Smooth muscle cell (in vitro differentiated cells): ENCODE measurements around the gene INPP5A. TPM values are rescaled to one million over a fixed set of nuclear protein-coding genes. Genes with fewer than 3 reads are reported as not detected.
A peak's percentile ranks its signal among the peaks of the same experiment; 100 is the strongest.

Experiments used
- DNase-seq: peaks from one replicate; lab custom pipeline; 2025; ENCODE audit not compliant: unreplicated experiment; lab: John Stamatoyannopoulos, UW
- H2AFZ ChIP-seq: fragments of 200-600 bp; sonication (generic); 2 replicates; pipeline ENCODE4 v1.6.0; 2016; ENCODE audit warnings: antibody characterized with exemption, low read depth, mild to moderate bottlenecking
- H3F3A ChIP-seq: fragments of 200-600 bp; sonication (generic); 2 replicates; pipeline ENCODE4 v1.6.0; 2017; ENCODE audit warnings: antibody characterized with exemption, low read depth
- H3K27ac ChIP-seq: fragments of 200-600 bp; sonication (generic); 2 replicates; pipeline ENCODE4 v1.5.1; 2016; ENCODE audit warnings: low read depth, mild to moderate bottlenecking
- H3K27me3 ChIP-seq: fragments of 200-600 bp; sonication (generic); 2 replicates; pipeline ENCODE4 v1.6.1; 2016; ENCODE audit warnings: low read depth, mild to moderate bottlenecking
- H3K36me3 ChIP-seq: fragments of 200-600 bp; sonication (generic); 2 replicates; pipeline ENCODE4 v1.5.1; 2016; ENCODE audit warnings: low read depth
- H3K4me1 ChIP-seq: fragments of 200-600 bp; sonication (generic); 2 replicates; pipeline ENCODE4 v1.5.1; 2016; ENCODE audit warnings: low read depth
- H3K4me2 ChIP-seq: fragments of 200-600 bp; sonication (generic); 2 replicates; pipeline ENCODE4 v1.6.0; 2016; ENCODE audit warnings: mild to moderate bottlenecking
- H3K4me3 ChIP-seq: fragments of 200-600 bp; sonication (generic); 2 replicates; pipeline ENCODE4 v1.5.1; 2016; ENCODE audit warnings: mild to moderate bottlenecking
- H3K79me2 ChIP-seq: fragments of 200-600 bp; sonication (generic); 2 replicates; pipeline ENCODE4 v1.6.0; 2016; ENCODE audit warnings: low read depth, mild to moderate bottlenecking
- H3K9ac ChIP-seq: fragments of 200-600 bp; sonication (generic); 2 replicates; pipeline ENCODE4 v1.6.0; 2016; ENCODE audit warnings: low read depth
- H3K9me3 ChIP-seq: fragments of 200-600 bp; sonication (generic); replicated peaks from 2 replicates; pipeline ENCODE4 v1.5.1; 2016; ENCODE audit warnings: low read depth
- H4K20me1 ChIP-seq: fragments of 200-600 bp; sonication (generic); 2 replicates; pipeline ENCODE4 v1.6.0; 2016; ENCODE audit warnings: low read depth
- CTCF ChIP-seq: fragments of 200-600 bp; sonication (generic); IDR thresholded peaks from 2 replicates; pipeline ENCODE4 v1.5.1; 2017; ENCODE audit warnings: borderline replicate concordance, mild to moderate bottlenecking, antibody characterized with exemption; ENCODE audit not compliant: insufficient read depth, poor library complexity, severe bottlenecking
- whole genome bisulfite sequencing: methylation state at CpG from one replicate; pipeline ENCODE4 v1.1.7; 2016; ENCODE audit warnings: low lambda C conversion rate; 5-methylcytosine and 5-hydroxymethylcytosine counted together
- polyA plus RNA-seq: library from polyadenylated mRNA; unstranded; fragments of >200 nt; fragmentation: Nextera tagmentation; extraction: Ambion mirVana; gene quantifications from 2 replicates; pipeline ENCODE4 v1.2.1, GENCODE V29; 2016
- total RNA-seq: library from RNA; depleted of rRNA; stranded (reverse); fragments of >200 nt; gene quantifications from 2 replicates; pipeline ENCODE4 v1.2.3, GENCODE V29; 2014

Gene INPP5A
- total and polyA plus RNA-seq, 2 experiments from 2014 or later = 48.0 to 55.9 TPM

- H3F3A ChIP-seq = peaks cover 14% of the 10 kb centered on the region
- H3K4me2 ChIP-seq = peak overlapping the region; percentile 79
- H3K27me3 ChIP-seq = no peaks in the 10 kb centered on the region
- H3K9me3 ChIP-seq = no peaks in the 10 kb centered on the region
- no peaks in the 10 kb centered on the region for H3K36me3 ChIP-seq
- H3K4me1 ChIP-seq = peaks cover 9% of the 10 kb centered on the region
- no peak overlapping the region for H2AFZ ChIP-seq
- peaks cover 16% of the 10 kb centered on the region for H3K79me2 ChIP-seq
- peak overlapping the region; percentile 61 for H3K9ac ChIP-seq
- TF ChIP-seq CTCF = no peak
- WGBS = 80% methylated on average over 21 of the region's 24 CpGs
- H4K20me1 ChIP-seq = peaks cover 95% of the 10 kb centered on the region
- peak; percentile 56 for DNase-seq
- H3K27ac ChIP-seq = peak overlapping the region; percentile 91
- no peak overlapping the region for H3K4me3 ChIP-seq
Observed at GRCh38 chr10:132630666-132631337, 93.2 kb downstream of the INPP5A start.

DNA sequence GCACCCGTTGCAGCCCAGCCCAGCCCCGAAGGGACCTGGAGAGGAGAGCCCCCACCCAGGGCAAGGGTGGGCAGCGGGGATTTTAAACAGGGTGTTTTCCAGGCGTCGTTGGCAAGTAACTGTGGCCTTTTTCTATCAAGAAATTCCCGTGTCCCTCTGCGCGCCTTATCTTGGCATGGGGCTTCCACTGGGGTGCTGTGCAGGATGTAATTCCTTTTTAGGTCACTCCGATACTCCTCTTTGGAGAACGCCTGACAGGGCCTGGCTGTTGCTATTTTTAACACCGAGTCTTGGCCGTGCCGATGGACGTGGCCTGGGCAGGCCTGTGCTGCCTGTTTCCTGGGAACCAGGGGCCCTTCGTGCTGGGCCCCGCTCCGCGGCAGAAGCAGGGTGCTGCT lies 93.8 kb downstream of the INPP5A start:
- H3K9ac ChIP-seq = peak overlapping the region; percentile 61
- peaks cover 9% of the 10 kb centered on the region for H3K4me1 ChIP-seq
- no peaks in the 10 kb centered on the region for H3K36me3 ChIP-seq
- no peak overlapping the region for H3K4me3 ChIP-seq
- TF ChIP-seq CTCF = no peak
- H3F3A ChIP-seq = peaks cover 14% of the 10 kb centered on the region
- peak overlapping the region; percentile 79 for H3K4me2 ChIP-seq
- H3K27ac ChIP-seq = peak overlapping the region; percentile 91
- no peaks in the 10 kb centered on the region for H3K9me3 ChIP-seq
- H3K79me2 ChIP-seq = peaks cover 21% of the 10 kb centered on the region
- 45% methylated on average over 18 of the region's 18 CpGs for WGBS
- no peaks in the 10 kb centered on the region for H3K27me3 ChIP-seq
- H4K20me1 ChIP-seq = peaks cover 95% of the 10 kb centered on the region
- DNase-seq = peak; percentile 56
- H2AFZ ChIP-seq = no peak overlapping the region

GRCh38 chr10:132632091-132632561 lies 94.5 kb downstream of the INPP5A start:
- Histone ChIP-seq H3K36me3 (no peaks in the 10 kb centered on the region), H3K27me3 (no peaks in the 10 kb centered on the region), H3K4me1 (peaks cover 9% of the 10 kb centered on the region), H2AFZ (no peak overlapping the region), H3K9ac (no peak overlapping the region), H3K9me3 (no peaks in the 10 kb centered on the region), H3K4me3 (no peak overlapping the region), H3F3A (peaks cover 14% of the 10 kb centered on the region), H3K79me2 (peaks cover 29% of the 10 kb centered on the region), H4K20me1 (peaks cover 95% of the 10 kb centered on the region), H3K4me2 (peak overlapping the region; percentile 79), H3K27ac (peak overlapping the region; percentile 91)
- TF ChIP-seq CTCF = no peak
- WGBS = 91% methylated on average over 13 of the region's 13 CpGs
- DNase-seq = no peak
